ENCODE measurements around the gene PPTC7.
"Not testable (repeated sequence)": the region's sequence is repeated elsewhere in the genome, so short reads cannot be mapped to it uniquely, and the experiment has no call there.

PPTC7 gene, protein sequence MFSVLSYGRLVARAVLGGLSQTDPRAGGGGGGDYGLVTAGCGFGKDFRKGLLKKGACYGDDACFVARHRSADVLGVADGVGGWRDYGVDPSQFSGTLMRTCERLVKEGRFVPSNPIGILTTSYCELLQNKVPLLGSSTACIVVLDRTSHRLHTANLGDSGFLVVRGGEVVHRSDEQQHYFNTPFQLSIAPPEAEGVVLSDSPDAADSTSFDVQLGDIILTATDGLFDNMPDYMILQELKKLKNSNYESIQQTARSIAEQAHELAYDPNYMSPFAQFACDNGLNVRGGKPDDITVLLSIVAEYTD

DNA sequence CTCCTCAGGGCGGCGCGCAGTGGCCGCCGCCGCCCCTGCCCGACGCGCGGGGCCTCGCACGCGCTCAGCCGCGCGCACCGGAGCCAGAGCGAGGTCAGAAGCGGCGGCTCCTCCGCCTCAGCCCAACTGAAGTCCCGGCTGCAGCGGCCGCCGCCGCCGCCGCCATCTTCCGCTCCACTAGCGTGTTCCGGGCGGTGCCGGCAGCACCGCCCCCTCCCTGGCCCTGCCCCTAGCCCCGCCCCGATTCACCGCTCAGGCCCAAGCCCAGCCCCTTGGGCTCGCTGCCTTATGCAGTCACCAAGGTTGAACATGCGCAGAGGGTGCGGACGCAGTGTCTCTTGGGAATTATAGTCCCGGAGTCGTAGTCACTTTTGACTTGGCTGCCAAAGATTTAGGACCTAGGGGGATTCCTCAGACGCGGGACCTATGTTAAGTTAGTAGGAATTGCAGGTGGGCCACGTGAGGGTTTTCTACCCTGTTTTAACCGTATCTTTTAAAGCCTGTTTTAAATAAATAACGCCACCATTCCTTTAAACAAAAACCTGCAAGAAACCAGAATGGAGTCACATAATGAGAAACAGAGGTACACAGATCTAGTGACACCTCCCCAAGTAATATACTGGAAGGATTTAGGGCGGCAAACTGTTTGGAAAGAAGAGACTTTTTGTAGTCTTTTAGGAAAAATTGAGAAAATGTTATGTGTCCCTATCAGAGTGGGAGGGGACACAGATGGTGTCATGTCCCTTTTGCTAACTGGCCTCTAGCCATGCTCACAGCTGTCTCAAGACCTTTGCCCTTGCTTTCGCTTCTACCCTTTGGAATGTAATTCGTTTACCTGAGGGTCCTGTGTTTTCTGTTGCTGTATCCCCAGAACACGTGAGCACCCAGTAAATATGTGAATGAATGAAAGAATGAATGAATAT, at the start of gene PPTC7:
PPTC7 (minus strand) TSS at position 182 of the 923 bp plus-strand sequence. CDS start 287 bp downstream, outside the sequence.
- intact Hi-C loops (cut with DNase I), result loop anchor here (5.0 kb wide), 1 partner anchor 81 kb away; the partner anchor contains the start of genes RAD9B and VPS29
- DNase-seq, result peak; percentile 96 to 99 (median 98)

DNA sequence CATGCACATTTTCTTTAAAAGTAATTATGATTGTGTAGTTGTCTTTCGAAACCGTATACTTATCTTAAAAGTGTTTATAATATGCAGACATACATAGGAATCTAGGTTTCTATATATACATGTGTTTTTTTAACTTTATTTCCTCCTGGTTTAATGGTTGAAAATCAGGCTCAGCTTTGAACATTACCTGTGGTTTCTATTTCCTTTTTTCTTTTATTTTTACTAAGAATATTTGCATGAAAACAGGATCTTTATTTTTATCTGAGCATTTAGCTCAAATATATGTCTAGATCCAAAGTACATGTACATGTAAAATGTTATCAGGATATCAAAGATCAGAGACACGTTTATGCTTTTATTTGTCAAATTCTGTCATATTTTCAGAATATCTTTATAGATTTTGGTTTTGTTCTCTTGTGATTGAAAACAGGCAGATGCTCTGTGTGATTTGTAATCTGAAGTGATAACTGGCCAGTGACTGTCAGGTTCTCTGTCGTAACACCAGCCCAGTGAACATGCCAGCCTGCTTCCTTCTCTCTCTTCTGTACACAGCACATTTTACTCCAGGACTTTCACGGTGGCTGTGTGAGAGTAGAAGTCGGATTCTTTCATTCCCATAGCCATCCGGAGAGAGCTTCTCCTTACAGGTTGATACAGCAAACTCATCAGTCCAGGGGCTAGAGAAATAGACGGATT, 44.5 kb upstream of the PPTC7 start:
- intact Hi-C loops (cut with DNase I), result no loop called here
- DNase-seq, result no peak

DNA sequence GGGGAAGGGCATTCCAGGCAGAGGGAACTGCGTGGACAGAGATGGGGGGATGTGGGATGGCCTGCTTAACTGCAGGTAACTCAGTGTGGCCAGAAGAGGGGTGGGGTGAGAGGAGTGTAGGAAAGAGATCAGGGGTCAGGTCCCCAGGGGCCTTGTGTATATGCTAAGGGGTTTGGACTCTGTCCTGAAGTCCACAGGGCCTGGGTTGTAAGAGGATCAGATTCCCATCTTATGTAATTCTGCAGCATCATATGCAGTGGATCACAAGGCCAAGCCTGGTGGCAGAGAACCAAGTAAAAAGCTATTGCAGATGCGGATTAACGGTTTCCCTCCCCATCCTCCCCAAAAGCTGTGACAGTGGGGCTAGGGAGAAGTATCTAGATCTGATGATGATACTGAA, 39.5 kb upstream of the PPTC7 start:
- intact Hi-C loops (cut with DNase I), result no loop called here
- no peak for DNase-seq

DNA sequence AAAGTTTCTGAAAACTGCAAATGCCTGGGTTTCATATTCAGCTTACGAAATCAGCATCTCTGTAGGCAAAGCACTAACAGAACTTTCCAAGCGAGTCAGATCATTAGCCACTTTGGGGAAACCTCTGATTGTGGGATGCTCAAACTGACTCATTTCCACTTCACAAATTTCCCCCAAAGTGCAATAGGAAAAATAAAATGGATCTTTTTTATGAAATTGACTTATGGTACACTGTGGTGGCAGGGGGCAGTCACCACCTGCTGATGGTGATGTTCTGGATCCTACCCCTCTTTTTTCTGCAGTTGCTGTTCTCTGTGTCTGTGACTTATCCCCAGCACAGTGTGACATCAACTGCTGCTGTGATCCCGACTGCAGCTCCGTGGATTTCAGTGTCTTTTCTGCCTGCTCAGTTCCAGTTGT, 36.4 kb upstream of the PPTC7 start:
- DNase-seq, result no peak
- intact Hi-C loops (cut with DNase I), result no loop called here

DNA sequence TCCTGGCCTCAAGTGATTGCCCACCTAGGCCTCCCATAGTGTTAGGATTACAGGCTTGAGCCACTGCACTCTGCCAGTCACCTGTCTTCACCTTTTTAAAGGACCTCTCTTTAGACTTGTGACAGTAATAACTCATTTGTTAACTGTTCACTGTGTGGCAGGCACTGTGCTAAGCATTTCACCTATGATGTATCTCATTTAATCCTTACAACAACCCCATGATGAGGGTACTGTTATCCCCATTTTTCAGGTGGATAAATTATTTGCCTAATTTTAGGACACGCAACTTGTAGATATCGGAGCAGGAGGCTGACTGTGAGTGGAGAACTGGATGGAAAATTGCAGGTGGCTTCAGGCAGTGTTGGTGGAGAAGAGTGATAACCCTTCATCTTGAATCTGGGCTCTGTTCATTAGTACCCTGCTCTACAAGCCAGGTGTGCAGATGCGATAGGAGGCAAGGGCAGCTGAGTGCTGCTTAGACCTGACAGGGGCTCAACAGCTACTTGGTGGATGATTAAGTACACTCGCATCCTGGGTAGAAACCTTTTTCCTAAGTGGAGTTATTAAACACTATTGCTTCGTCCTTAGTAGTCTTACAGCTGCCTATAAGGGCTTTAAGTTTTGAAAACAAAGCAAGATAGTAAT, 33.5 kb upstream of the PPTC7 start:
- intact Hi-C loops (cut with DNase I), result no loop called here
- no peak for DNase-seq

DNA sequence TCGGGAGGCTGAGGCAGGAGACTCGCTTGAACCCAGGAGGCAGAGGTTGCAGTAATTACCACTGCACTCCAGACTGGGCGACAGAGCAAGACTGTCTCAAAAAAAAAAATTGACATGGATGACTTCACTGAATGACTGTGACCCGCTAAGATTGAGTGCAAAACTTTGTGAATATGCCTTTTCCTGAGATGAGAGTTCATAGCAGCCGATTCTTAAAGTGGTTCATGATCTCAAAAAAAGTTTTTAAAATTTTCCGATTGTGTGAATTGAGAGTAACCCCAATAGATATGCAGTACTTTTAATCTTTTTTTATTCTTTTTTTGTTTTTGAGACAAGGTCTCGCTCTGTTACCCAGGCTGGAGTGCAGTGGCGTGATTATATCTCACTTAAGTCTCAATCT, 32.1 kb upstream of the PPTC7 start:
- intact Hi-C loops (cut with DNase I), result no loop called here
- DNase-seq, result no peak

DNA sequence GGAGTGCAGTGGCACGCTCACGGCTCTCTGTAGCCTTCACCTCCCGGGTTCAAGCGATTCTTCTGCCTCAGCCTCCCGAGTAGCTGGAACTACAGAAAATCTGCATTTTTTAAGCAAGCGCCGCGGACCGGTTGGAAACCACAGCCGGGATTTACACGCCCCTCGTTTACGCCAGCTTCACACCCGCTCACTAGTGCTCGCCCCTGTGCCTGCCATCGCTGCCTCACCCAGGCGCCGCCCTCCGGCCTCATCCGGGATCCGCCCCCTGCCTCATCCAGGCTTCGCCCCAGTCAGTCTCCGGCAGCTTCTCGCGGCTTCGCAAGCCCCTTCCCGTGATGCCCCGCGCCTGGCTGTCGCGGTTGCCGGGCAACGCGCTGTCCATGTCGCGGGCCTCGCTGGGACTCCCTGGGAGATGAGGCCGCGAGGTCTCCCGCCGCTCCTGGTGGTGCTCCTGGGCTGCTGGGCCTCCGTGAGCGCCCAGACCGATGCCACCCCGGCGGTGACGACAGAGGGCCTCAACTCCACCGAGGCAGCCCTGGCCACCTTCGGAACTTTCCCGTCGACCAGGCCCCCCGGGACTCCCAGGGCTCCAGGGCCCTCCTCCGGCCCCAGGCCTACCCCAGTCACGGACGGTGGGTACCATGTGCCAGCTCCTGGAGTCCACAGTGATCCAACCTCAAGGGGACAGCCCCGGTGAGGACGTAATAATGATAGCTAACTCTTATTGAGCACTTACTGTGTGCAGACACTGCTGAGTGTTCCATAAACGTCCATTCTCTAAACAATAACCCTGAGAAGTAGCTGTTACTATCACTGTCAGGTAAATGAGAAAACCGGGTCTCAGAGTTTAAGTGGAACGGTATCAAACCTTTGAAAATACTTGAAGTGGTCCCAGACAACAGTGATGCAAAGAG, 30.9 kb upstream of the PPTC7 start, which contains the start of gene TCTN1:
TCTN1 (plus strand) TSS at position 359 of the 914 bp plus-strand sequence; CDS start at position 413, 54 bp downstream.
- intact Hi-C loops (cut with DNase I), result loop anchor here (5.0 kb wide), 1 partner anchor 213 kb away; no protein-coding TSS in a partner anchor
- peak; percentile 94 to 100 (median 98) for DNase-seq

DNA sequence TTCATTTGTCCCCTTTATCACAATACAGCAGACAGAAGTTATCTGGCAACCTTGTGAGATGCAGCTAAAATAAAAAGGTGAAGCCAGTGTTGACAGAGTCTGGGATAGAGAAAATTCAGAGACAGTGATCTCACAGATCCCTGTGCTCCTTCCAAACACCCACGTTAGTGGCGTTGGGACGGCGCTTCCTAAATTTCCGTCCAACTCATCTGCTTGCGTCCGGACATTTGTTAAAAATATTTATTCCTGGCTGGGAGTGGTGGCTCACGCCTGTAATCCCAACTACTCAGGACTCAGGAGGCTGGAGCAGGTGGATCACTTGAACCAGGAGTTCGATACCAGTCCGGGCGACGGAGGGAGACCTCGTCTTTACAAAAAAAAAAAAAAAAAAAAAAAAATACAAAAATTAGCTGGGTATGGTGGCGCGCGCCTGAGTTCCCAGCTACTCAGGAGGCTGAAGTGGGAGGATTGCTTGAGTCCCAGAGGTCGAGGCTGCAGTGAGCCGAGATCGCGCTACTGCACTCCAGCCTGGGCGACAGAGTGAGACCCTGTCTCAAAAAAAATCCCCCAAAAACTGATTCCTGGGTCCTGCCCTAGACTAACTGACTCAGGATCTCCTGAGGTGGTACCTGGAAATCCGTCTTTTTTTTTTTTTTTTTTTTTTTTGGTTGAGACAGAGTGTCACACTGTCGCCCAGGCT, 30.1 kb upstream of the PPTC7 start:
- intact Hi-C loops (cut with DNase I), result loop anchor here (5.0 kb wide), 1 partner anchor 214 kb away; no protein-coding TSS in a partner anchor
- DNase-seq, result peak in 1 of 10 donors; percentile 8

DNA sequence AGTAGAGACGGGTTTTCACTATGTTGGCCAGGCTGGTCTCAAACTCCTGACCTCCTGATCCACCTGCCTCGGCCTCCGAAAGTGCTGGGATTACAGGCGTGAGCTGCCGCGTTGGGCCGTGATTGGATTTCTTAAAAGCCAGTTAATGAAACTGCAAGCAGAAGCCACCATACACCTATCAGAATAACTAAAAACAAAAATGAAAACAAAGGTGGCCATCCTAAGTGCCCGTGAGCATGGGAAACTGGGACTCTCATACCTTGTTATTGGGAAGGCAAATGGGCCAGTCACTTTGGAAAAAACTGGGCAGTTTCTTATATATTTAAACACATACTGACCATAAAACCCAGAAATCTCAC, 23.1 kb upstream of the PPTC7 start:
- intact Hi-C loops (cut with DNase I), result no loop called here
- DNase-seq, result no peak

DNA sequence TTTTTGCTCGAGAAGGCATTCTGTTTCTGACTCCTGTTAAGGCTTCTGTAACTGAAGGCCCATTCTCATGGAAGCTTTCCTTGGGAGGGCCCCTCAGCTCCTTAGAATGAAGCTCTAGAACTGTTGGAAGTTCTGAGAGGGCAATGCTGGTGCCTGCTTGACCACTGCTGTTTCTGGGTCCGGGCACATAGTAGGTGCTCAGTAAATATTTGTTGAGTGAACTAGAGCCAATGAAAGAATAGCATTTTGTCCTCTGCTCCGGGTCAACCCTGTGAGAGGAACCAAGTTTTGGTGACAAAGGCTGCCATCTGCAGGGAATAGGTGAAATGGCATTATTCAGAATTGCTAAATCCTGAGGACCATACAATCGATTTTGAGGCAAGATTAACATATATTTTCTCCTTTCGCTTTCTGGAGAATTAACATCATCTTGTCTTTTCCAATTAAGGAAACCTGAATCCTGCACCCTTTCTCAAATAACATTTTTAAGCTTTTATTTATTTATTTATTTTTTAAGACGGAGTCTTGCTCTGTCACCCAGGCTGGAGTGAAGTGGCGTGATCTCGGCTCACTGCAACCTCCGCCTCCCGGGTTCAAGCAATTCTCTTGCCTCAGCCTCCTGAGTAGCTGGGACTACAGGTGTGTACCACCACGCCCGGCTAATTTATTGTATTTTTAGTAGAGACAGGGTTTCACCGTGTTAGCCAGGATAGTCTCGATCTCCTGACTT, 19.1 kb upstream of the PPTC7 start:
- DNase-seq, result peak in 2 of 10 donors; percentile 21 to 31
- intact Hi-C loops (cut with DNase I), result loop anchor here (1.0 to 5.0 kb wide), 3 partner anchors 50 to 135 kb away; partner anchors contain the start of genes FAM216A, GPN3, RAD9B and VPS29

DNA sequence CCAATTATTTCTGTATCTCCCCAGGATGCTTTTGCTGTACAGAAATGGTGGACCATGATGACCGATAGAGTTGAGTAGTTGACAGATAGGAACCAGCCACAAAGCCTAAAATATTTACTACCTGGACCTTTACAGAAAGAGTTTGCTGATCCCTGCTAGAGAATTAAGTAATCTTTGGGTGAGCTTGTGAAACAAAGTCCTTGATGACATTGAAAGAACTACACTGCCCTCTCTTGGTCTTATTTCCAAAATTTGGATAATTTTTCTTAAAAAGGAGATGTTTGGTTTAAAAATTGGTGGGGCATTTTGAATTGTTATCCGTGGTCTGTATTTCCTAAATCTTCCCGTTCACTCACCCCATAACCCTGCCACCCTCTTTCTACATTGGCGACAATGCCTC, 17.1 kb upstream of the PPTC7 start:
- intact Hi-C loops (cut with DNase I), result loop anchor here (2.0 to 5.0 kb wide), 3 partner anchors 98 to 149 kb away; partner anchors contain the start of genes ARPC3, FAM216A, GPN3 and RAD9B
- no peak for DNase-seq

DNA sequence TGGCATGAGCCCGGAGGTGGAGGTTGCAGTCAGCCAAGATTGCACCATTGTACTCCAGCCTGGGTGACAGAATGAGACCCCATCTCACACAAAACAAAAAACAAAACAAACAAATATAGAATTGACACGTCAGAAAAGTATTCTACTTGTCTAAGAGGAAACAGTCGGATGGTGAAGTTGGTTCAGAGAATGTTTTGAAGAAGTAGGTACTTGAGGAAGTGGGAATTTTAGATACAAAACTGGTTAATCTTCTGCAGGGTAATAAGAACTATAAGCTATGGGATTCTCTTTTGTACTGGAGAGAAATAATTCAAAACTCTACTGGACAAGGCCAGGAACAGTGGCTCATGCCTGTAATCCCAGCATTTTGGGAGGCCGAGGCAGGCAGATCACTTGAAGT, 16.2 kb upstream of the PPTC7 start:
- no peak for DNase-seq
- intact Hi-C loops (cut with DNase I), result no loop called here

DNA sequence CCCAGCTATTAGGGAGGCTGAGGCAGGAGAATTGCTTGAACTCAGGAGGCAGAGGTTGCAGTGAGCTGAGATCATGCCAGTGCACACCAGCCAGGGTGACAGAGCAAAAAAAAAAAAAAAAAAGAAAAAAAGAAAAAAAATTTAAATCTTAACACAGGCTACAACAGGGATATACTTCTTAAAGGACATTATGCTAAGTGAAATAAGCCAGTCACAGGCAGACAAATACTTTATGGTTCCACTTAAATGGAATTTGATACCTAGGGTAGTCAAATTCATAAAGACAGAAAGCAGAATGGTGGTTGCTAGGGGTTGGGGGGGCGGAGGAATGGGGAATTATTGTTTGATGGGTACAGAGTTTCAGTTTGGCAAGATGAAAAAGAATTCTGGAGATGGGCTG, 14.8 kb upstream of the PPTC7 start:
- intact Hi-C loops (cut with DNase I), result no loop called here
- no peak for DNase-seq

DNA sequence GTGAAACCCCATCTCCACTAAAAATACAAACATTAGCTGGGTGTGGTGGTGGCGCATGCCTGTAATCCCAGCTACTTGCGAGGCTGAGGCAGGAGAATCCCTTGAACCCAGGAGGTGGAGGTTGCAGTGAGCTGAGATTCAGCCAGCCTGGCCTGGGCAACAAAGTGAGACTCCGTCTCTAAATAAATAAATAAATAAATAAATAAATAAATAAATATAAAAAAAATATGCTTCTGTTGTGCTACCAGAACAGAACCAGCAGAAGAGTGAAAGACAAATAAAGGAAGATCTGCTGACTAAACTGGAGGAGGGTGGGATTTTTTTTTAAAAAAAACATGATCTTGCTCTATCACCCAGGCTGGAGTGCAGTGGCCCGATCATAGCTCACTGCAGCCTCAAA, 9.8 kb upstream of the PPTC7 start:
- intact Hi-C loops (cut with DNase I); DNase-seq: not testable (repeated sequence)

DNA sequence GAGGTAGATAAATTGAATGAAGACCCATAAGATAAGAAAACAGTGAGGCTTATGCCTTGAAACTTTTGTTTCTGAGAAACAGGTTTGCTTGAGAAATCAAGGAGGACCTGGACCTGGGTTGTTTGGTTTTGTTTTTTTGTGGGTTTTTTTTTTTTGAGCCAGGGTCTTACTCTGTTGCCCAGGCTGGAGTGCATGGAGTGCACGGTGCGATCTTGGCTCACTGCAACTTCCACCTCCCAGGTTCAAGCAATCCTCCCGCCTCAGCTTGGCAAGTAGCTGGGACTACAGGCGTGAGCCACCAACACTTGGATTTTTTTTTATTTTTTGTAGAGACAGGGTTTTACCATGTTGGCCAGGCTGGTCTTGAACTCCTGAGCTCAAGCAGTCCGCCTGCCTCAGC, 9.0 kb upstream of the PPTC7 start:
- DNase-seq, result no peak
- intact Hi-C loops (cut with DNase I), result no loop called here

DNA sequence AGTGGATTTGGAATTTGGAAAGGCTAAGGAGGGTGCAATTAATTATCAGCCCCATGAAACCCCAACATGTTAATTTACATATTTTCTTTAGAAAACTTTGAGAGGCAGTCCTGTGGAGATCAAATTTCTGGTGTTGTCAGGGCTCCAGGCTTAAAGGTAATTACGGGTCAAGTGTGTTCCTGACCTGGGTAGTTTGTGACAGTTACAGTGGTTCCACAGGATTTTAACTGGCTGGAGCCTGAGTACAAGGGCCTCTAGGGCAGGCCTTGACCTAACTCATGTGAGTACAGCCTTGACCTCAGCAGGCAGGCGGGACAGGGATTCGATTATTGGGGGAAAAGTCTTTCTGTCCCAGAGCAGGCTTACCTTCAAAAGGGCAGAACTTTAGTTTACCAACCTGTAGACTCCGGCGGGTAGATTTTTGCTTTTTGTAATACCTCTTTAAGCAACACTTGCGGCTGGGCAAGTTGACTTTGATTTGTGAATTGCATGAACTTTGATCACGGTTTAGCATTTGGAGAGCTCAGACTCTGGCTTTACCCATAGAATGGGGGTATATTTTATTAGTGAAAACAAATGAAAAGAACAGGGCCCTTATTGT, 8.4 kb upstream of the PPTC7 start:
- no peak for DNase-seq
- intact Hi-C loops (cut with DNase I), result no loop called here

DNA sequence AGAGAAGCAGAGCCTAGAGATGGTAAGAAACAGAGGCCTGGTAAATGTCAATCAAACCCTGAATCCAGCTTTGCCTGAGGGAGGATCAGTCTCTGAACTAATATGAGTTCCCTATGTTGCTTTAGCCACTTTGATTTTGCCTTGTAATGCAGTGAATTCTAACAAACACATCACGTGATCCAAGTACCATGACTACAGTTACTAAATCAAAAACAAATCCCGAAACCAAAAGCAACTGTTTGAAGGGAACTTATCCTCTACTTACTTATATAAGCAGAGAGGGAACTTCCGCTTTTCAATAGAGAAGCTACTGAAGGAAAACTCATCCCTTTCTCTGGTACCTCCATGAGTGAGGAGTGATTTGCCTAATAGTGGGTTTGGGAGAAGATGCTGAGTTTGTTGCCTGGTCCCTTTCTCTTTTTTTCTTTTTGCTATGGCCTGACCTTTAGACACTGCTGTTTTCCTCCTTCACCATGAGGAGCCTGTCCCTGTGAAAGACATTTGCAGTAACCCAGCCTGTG, 7.7 kb upstream of the PPTC7 start:
- intact Hi-C loops (cut with DNase I), result no loop called here
- no peak for DNase-seq

All from posterior cingulate gyrus (tissue), 11 donors.